ENCODE results near the gene PPP1R13B. TPM values are rescaled to one million over a fixed set of nuclear protein-coding genes. Genes with fewer than 3 reads are reported as not detected.

PPP1R13B gene
- total RNA-seq, 1 experiment from 2014 or later: 10.3 TPM

DNA sequence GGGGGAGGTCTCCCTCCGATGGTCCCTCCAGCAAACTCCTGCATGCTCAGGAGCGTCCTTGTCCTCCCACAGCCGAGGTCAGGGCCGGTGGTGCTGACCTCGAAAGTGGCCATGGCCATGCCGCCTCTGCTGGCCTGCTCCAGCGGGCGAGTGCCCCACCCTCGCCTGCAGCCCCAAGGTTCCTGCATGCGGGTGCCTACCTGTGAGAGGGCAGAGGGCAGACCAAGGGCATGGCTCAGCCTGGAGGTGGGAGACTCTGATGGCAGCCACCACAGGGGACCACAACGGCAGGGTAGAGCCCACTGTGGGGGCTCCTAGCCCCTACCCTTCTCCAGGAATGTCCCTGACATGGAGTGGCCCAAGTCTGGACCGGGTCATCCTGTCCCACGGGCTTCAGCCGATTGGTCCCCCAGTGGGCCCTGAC lies 38.1 kb upstream of the PPP1R13B start:
- H3K27ac Mint-ChIP-seq: no peak overlapping the region
- no peaks in the 10 kb centered on the region for H3K36me3 Mint-ChIP-seq
- H3K27me3 Mint-ChIP-seq (ENCODE audit: low read depth): no peaks in the 10 kb centered on the region
- TF ChIP-seq, protein P1, sequence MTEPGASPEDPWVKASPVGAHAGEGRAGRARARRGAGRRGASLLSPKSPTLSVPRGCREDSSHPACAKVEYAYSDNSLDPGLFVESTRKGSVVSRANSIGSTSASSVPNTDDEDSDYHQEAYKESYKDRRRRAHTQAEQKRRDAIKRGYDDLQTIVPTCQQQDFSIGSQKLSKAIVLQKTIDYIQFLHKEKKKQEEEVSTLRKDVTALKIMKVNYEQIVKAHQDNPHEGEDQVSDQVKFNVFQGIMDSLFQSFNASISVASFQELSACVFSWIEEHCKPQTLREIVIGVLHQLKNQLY (CRISPR knock-in tag; IDR thresholded peaks at IDR 0.05): no peak
- TF ChIP-seq, protein P2, sequence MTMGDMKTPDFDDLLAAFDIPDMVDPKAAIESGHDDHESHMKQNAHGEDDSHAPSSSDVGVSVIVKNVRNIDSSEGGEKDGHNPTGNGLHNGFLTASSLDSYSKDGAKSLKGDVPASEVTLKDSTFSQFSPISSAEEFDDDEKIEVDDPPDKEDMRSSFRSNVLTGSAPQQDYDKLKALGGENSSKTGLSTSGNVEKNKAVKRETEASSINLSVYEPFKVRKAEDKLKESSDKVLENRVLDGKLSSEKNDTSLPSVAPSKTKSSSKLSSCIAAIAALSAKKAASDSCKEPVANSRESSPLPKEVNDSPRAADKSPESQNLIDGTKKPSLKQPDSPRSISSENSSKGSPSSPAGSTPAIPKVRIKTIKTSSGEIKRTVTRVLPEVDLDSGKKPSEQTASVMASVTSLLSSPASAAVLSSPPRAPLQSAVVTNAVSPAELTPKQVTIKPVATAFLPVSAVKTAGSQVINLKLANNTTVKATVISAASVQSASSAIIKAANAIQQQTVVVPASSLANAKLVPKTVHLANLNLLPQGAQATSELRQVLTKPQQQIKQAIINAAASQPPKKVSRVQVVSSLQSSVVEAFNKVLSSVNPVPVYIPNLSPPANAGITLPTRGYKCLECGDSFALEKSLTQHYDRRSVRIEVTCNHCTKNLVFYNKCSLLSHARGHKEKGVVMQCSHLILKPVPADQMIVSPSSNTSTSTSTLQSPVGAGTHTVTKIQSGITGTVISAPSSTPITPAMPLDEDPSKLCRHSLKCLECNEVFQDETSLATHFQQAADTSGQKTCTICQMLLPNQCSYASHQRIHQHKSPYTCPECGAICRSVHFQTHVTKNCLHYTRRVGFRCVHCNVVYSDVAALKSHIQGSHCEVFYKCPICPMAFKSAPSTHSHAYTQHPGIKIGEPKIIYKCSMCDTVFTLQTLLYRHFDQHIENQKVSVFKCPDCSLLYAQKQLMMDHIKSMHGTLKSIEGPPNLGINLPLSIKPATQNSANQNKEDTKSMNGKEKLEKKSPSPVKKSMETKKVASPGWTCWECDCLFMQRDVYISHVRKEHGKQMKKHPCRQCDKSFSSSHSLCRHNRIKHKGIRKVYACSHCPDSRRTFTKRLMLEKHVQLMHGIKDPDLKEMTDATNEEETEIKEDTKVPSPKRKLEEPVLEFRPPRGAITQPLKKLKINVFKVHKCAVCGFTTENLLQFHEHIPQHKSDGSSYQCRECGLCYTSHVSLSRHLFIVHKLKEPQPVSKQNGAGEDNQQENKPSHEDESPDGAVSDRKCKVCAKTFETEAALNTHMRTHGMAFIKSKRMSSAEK (CRISPR knock-in tag; IDR thresholded peaks at IDR 0.05; ENCODE audit: borderline replicate concordance): no peak
- TF ChIP-seq CREB1 (CRISPR knock-in tag; IDR thresholded peaks at IDR 0.05) (no peak), GRHL2 (CRISPR knock-in tag; IDR thresholded peaks at IDR 0.05; ENCODE audit: insufficient replicate concordance, severe bottlenecking) (no peak), TCF7 (CRISPR knock-in tag; IDR thresholded peaks at IDR 0.05; ENCODE audit: low read depth) (no peak), ESRRA (CRISPR knock-in tag; IDR thresholded peaks at IDR 0.05; ENCODE audit: borderline replicate concordance) (no peak), ZNF416 (CRISPR knock-in tag; IDR thresholded peaks at IDR 0.05) (no peak), EMX1 (CRISPR knock-in tag; IDR thresholded peaks at IDR 0.05) (no peak), SP1 (CRISPR knock-in tag; conservative IDR thresholded peaks at IDR 0.05) (no peak), IRF2 (CRISPR knock-in tag; IDR thresholded peaks at IDR 0.05; ENCODE audit: borderline replicate concordance, low read depth) (no peak), FOXK1 (CRISPR knock-in tag; IDR thresholded peaks at IDR 0.05) (no peak)
- TF ChIP-seq, protein P3, sequence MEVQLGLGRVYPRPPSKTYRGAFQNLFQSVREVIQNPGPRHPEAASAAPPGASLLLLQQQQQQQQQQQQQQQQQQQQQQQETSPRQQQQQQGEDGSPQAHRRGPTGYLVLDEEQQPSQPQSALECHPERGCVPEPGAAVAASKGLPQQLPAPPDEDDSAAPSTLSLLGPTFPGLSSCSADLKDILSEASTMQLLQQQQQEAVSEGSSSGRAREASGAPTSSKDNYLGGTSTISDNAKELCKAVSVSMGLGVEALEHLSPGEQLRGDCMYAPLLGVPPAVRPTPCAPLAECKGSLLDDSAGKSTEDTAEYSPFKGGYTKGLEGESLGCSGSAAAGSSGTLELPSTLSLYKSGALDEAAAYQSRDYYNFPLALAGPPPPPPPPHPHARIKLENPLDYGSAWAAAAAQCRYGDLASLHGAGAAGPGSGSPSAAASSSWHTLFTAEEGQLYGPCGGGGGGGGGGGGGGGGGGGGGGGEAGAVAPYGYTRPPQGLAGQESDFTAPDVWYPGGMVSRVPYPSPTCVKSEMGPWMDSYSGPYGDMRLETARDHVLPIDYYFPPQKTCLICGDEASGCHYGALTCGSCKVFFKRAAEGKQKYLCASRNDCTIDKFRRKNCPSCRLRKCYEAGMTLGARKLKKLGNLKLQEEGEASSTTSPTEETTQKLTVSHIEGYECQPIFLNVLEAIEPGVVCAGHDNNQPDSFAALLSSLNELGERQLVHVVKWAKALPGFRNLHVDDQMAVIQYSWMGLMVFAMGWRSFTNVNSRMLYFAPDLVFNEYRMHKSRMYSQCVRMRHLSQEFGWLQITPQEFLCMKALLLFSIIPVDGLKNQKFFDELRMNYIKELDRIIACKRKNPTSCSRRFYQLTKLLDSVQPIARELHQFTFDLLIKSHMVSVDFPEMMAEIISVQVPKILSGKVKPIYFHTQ (CRISPR knock-in tag; IDR thresholded peaks at IDR 0.05): no peak
- TF ChIP-seq, protein P4, sequence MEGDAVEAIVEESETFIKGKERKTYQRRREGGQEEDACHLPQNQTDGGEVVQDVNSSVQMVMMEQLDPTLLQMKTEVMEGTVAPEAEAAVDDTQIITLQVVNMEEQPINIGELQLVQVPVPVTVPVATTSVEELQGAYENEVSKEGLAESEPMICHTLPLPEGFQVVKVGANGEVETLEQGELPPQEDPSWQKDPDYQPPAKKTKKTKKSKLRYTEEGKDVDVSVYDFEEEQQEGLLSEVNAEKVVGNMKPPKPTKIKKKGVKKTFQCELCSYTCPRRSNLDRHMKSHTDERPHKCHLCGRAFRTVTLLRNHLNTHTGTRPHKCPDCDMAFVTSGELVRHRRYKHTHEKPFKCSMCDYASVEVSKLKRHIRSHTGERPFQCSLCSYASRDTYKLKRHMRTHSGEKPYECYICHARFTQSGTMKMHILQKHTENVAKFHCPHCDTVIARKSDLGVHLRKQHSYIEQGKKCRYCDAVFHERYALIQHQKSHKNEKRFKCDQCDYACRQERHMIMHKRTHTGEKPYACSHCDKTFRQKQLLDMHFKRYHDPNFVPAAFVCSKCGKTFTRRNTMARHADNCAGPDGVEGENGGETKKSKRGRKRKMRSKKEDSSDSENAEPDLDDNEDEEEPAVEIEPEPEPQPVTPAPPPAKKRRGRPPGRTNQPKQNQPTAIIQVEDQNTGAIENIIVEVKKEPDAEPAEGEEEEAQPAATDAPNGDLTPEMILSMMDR (IDR thresholded peaks at IDR 0.05): no peak
- TF ChIP-seq, protein P5, sequence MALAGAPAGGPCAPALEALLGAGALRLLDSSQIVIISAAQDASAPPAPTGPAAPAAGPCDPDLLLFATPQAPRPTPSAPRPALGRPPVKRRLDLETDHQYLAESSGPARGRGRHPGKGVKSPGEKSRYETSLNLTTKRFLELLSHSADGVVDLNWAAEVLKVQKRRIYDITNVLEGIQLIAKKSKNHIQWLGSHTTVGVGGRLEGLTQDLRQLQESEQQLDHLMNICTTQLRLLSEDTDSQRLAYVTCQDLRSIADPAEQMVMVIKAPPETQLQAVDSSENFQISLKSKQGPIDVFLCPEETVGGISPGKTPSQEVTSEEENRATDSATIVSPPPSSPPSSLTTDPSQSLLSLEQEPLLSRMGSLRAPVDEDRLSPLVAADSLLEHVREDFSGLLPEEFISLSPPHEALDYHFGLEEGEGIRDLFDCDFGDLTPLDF (CRISPR knock-in tag; IDR thresholded peaks at IDR 0.05): no peak
- TF ChIP-seq, protein P6, sequence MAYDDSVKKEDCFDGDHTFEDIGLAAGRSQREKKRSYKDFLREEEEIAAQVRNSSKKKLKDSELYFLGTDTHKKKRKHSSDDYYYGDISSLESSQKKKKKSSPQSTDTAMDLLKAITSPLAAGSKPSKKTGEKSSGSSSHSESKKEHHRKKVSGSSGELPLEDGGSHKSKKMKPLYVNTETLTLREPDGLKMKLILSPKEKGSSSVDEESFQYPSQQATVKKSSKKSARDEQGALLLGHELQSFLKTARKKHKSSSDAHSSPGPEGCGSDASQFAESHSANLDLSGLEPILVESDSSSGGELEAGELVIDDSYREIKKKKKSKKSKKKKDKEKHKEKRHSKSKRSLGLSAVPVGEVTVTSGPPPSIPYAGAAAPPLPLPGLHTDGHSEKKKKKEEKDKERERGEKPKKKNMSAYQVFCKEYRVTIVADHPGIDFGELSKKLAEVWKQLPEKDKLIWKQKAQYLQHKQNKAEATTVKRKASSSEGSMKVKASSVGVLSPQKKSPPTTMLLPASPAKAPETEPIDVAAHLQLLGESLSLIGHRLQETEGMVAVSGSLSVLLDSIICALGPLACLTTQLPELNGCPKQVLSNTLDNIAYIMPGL (CRISPR knock-in tag; IDR thresholded peaks at IDR 0.05): no peak
- no peak for DNase-seq (ENCODE audit: low spot score)
- no peak overlapping the region for H3K4me3 Mint-ChIP-seq
- ChIA-PET CTCF (interaction anchor here (1.3 to 8.1 kb wide), 8 partner anchors 13 to 174 kb away, joined by 3 to 94 read pairs (median 5); no protein-coding TSS in a partner anchor), POLR2A (no interaction called here)
- no peaks in the 10 kb centered on the region for H3K9me3 Mint-ChIP-seq
- H3K4me1 Mint-ChIP-seq: peaks cover 18% of the 10 kb centered on the region
- no peak for ATAC-seq

Measured in WTC11 (cell line).